HEK293T (cell line): ENCODE measurements around the gene SHISA7.

ENCODE experiments used
- CTCF ChIA-PET: fragments of 350-600 bp; formaldehyde crosslinking; extraction: SDS; loops from one replicate; lab custom pipeline; 2021; ENCODE audit warnings: antibody characterized with exemption, inconsistent platforms; lab: Yijun Ruan, JAX
- POLR2A ChIA-PET: fragments of 350-600 bp; formaldehyde crosslinking; extraction: SDS; loops from one replicate; lab custom pipeline; 2020; ENCODE audit warnings: antibody characterized with exemption, inconsistent platforms; lab: Yijun Ruan, JAX
- DNase-seq: peaks from one replicate; pipeline ENCODE4 v3.0.0; 2012; ENCODE audit warnings: mixed read lengths; ENCODE audit errors: extremely low spot score
- ARNT ChIP-seq: fragments of 450-650 bp; IDR thresholded peaks from 2 replicates; pipeline ENCODE4 v1.6.1; 2017; ENCODE audit warnings: mild to moderate bottlenecking
- BHLHE40 ChIP-seq: fragments of 450-650 bp; IDR thresholded peaks from 2 replicates; pipeline ENCODE4 v1.6.1; 2016; ENCODE audit warnings: mild to moderate bottlenecking, moderate library complexity, borderline replicate concordance
- CTBP1 ChIP-seq: fragments of 450-650 bp; IDR thresholded peaks from 2 replicates; pipeline ENCODE4 v1.6.1; 2016; ENCODE audit warnings: borderline replicate concordance
- ELF4 ChIP-seq: fragments of 450-650 bp; IDR thresholded peaks from 2 replicates; pipeline ENCODE4 v1.6.1; 2017; ENCODE audit warnings: antibody characterized with exemption
- FOXA1 ChIP-seq: fragments of 450-650 bp; IDR thresholded peaks from 2 replicates; pipeline ENCODE4 v1.6.1; 2016; ENCODE audit warnings: mild to moderate bottlenecking
- FOXK2 ChIP-seq: fragments of 450-650 bp; IDR thresholded peaks from 2 replicates; pipeline ENCODE4 v1.6.1; 2016; ENCODE audit warnings: mild to moderate bottlenecking
- FOXM1 ChIP-seq: fragments of 450-650 bp; IDR thresholded peaks from 2 replicates; pipeline ENCODE4 v1.6.1; 2017; ENCODE audit warnings: mild to moderate bottlenecking, borderline replicate concordance
- HDGF ChIP-seq: fragments of 450-650 bp; IDR thresholded peaks from 2 replicates; pipeline ENCODE4 v1.6.1; 2017; ENCODE audit warnings: antibody characterized with exemption, borderline replicate concordance
- L3MBTL2 ChIP-seq: fragments of 450-650 bp; conservative IDR thresholded peaks from 2 replicates; pipeline ENCODE4 v1.6.1; 2016; ENCODE audit warnings: mild to moderate bottlenecking
- LEF1 ChIP-seq: fragments of 450-650 bp; IDR thresholded peaks from 2 replicates; pipeline ENCODE4 v1.6.1; 2017; ENCODE audit warnings: mild to moderate bottlenecking, borderline replicate concordance
- NFRKB ChIP-seq: fragments of 450-650 bp; IDR thresholded peaks from 2 replicates; pipeline ENCODE4 v1.6.1; 2016; ENCODE audit warnings: mild to moderate bottlenecking, moderate library complexity
- PKNOX1 ChIP-seq: fragments of 450-650 bp; IDR thresholded peaks from 2 replicates; pipeline ENCODE4 v1.6.1; 2016
- SP1 ChIP-seq: fragments of 450-650 bp; IDR thresholded peaks from 2 replicates; pipeline ENCODE4 v1.6.1; 2017
- SUZ12 ChIP-seq: fragments of 450-650 bp; IDR thresholded peaks from 2 replicates; pipeline ENCODE4 v1.6.1; 2016; ENCODE audit warnings: mild to moderate bottlenecking
- TARDBP ChIP-seq: fragments of 450-650 bp; IDR thresholded peaks from 2 replicates; pipeline ENCODE4 v1.6.1; 2016
- ZNF384 ChIP-seq: fragments of 450-650 bp; IDR thresholded peaks from 2 replicates; pipeline ENCODE4 v1.6.1; 2016

The SHISA7 gene

GRCh38 chr19:55460670-55461258 is 17.7 kb upstream of the SHISA7 start:
- POLR2A ChIA-PET = interaction anchor here (0.9 kb wide), 1 partner anchor 343 kb away, joined by 3 read pairs; the partner anchor contains the start of gene PPP1R12C
- peak; percentile 71 for DNase-seq
- TF ChIP-seq L3MBTL2 = no peak
- TF ChIP-seq ARNT = no peak
- TF ChIP-seq FOXA1 = no peak
- no peak for TF ChIP-seq SUZ12
- TF ChIP-seq LEF1 = no peak
- no peak for TF ChIP-seq ELF4
- no peak for TF ChIP-seq HDGF
- no peak for TF ChIP-seq TARDBP
- no peak for TF ChIP-seq BHLHE40
- TF ChIP-seq CTBP1 = no peak
- no peak for TF ChIP-seq FOXK2
- TF ChIP-seq SP1 = no peak
- TF ChIP-seq NFRKB = no peak
- TF ChIP-seq PKNOX1 = no peak
- TF ChIP-seq FOXM1 = no peak
- no peak for TF ChIP-seq ZNF384
- CTCF ChIA-PET = no interaction called here

DNA sequence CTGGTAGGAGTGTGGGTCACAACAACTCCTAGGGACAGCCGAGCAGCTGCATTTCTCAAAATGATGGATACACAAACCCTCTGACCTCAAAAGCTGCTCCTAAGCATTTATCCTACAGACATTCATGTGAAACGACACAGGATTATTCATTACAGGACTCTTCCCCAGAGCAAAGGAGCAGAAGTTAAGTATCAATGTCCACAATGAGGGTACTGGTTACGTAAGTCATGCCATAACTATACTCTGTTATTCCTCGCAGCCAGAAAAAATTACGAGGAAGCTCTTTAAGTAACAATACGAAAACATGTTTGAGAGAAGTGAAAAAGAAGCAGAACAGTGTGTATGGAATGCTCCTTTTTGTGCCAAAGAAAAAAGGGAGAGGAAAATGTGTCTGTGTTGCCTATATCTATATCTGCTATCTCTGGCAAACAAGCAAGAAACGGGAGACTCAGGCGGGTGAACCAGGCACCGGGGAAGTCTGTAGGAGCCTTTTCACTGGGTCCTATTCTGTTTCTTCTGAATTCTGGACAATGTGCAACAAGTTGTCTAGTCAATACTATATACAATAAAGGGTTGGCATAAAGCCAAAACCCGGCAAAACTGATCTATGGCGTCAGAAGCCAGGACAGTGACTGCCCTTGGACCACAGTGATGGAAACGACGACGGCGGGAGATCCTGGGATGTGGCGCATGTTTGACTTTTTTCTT is 17.0 kb upstream of the SHISA7 start:
- CTCF ChIA-PET = interaction anchor here (0.7 kb wide), 1 partner anchor 294 kb away, joined by 3 read pairs; the partner anchor contains the start of gene DNAAF3

GRCh38 chr19:55459551-55459949 is 16.4 kb upstream of the SHISA7 start:
- ChIA-PET POLR2A (interaction anchor here (0.9 to 1.1 kb wide), 2 partner anchors 17 to 342 kb away, joined by 3 read pairs; partner anchors contain the start of genes PPP1R12C and ZNF628), CTCF (interaction anchor here (0.7 kb wide), 1 partner anchor 293 kb away, joined by 3 read pairs; the partner anchor contains the start of gene DNAAF3)
- TF ChIP-seq BHLHE40 (no peak), SUZ12 (no peak), CTBP1 (no peak), HDGF (no peak), TARDBP (no peak), LEF1 (no peak)
- DNase-seq = no peak

More for the DNA sequence above, 17.0 kb upstream of the SHISA7 start:
- DNase-seq = no peak
- TF ChIP-seq SP1 (no peak), ELF4 (no peak), BHLHE40 (no peak), CTBP1 (no peak), LEF1 (no peak), HDGF (no peak), SUZ12 (no peak), FOXM1 (no peak), L3MBTL2 (no peak), FOXA1 (no peak), ZNF384 (no peak)
- POLR2A ChIA-PET = interaction anchor here (0.9 to 1.1 kb wide), 2 partner anchors 16 to 343 kb away, joined by 3 read pairs; partner anchors contain the start of genes PPP1R12C and ZNF628

DNA sequence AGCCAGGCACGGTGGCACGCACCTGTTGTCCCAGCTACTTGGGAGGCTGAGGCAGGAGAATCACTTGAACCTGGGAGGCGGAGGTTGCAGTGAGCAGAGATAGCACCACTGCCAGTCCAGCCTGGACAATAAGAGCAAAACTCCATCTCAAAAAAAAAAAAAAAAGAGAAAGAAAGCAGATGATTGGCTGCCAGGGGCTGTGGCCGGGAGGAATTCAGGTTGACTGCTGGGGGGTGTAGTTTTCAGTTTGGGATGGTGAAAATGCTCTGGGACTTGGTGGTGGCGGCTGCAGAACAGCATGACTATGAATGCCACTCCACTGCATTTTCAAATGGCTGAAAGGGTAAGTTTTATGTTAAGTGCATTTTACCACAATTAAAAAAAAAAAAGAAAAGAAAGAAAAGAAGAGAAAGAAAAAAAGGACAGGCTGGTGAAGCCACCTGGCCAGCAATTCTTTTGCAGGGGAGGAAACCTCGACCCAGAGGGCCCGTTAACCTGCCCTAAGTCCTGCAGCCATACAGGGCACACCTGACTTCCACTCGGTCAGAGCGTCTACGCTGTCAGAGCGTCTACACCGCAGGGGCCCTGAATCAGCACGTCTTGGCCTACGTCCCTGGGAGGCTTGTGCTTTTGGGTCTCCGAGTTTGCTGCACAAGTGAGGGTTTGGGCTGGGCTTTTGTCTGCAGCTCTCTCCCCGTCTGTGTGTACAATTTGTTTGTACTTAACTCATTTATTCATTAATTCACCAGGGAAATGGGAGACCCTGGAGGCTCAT is 14.8 kb upstream of the SHISA7 start:
- DNase-seq = no peak
- POLR2A ChIA-PET = no interaction called here
- TF ChIP-seq CTBP1 = no peak
- no peak for TF ChIP-seq HDGF
- TF ChIP-seq FOXM1 = no peak
- TF ChIP-seq LEF1 = no peak
- no peak for TF ChIP-seq ELF4
- TF ChIP-seq SUZ12 = no peak
- no peak for TF ChIP-seq NFRKB
- TF ChIP-seq FOXA1 = no peak
- TF ChIP-seq PKNOX1 = no peak
- no peak for TF ChIP-seq TARDBP
- TF ChIP-seq L3MBTL2 = no peak
- CTCF ChIA-PET = no interaction called here

GRCh38 chr19:55456347-55456746 is 13.2 kb upstream of the SHISA7 start:
- no peak for DNase-seq
- TF ChIP-seq HDGF (no peak), FOXK2 (no peak), FOXM1 (no peak)
- ChIA-PET POLR2A (no interaction called here), CTCF (no interaction called here)

GRCh38 chr19:55455576-55456235 is 12.6 kb upstream of the SHISA7 start:
- TF ChIP-seq LEF1 (no peak), FOXK2 (no peak), FOXM1 (no peak), ELF4 (no peak), NFRKB (no peak), L3MBTL2 (no peak), CTBP1 (no peak), ZNF384 (no peak), ARNT (no peak), FOXA1 (no peak), TARDBP (no peak), BHLHE40 (no peak), SUZ12 (no peak), HDGF (no peak), PKNOX1 (no peak), SP1 (no peak)
- DNase-seq = no peak
- CTCF ChIA-PET = interaction anchor here (0.7 kb wide), 1 partner anchor 165 kb away, joined by 4 read pairs; no protein-coding TSS in a partner anchor
- POLR2A ChIA-PET = no interaction called here
